ENCODE results near the gene OTOP2. TPM values are rescaled to one million over a fixed set of nuclear protein-coding genes. Genes with fewer than 3 reads are reported as not detected.

Gene OTOP2
- total RNA-seq, 2 donors from 2014 or later = not detected

DNA sequence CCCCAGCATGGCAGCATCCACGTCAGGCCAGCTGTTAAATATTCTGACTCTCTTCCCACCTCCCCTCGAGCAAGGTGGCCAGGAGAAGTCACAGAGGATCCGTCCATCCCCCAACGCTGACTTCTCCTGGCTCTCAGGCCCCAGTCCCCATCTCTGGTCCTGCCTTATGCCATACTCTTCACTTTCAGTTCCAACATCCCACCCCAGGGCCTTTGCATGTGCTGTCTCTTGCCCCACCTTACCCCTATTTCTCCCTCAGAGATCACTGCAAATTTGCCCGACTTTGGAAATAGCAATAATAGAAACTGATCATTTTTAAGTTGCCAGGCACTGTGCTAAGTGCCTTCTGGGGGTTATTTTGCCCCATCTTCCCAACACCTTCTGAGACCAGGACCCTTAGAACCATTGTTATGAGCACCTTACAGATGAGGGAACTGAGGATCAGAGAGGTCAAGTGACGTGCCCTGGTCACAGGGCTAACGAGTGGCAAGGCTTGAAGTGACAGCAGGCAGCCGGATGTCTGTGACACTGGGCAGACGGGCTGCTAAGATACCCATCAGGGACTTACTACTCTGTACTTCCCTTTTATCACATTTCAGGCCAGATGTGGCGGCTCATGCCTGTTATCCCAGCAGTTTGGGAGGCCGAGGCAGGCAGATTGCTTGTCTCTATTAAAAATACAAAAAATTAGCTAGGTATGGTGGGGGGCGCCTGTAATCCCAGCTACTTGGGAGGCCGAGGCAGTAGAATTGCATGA is 30.8 kb downstream of the OTOP2 start:
- no peaks in the 10 kb centered on the region for H3K4me1 Mint-ChIP-seq
- DNase-seq = no peak
- no peaks in the 10 kb centered on the region for H3K9me3 ChIP-seq (ENCODE audit: control insufficient read depth, low read length, poor library complexity, severe bottlenecking)
- peaks cover 4% of the 10 kb centered on the region for H3K27me3 Mint-ChIP-seq
- H3K36me3 Mint-ChIP-seq (ENCODE audit: low read depth) = peaks cover 2% of the 10 kb centered on the region
- H3K27ac Mint-ChIP-seq = no peak overlapping the region
- H3K4me3 Mint-ChIP-seq = no peak overlapping the region
- no peak for ATAC-seq

DNA sequence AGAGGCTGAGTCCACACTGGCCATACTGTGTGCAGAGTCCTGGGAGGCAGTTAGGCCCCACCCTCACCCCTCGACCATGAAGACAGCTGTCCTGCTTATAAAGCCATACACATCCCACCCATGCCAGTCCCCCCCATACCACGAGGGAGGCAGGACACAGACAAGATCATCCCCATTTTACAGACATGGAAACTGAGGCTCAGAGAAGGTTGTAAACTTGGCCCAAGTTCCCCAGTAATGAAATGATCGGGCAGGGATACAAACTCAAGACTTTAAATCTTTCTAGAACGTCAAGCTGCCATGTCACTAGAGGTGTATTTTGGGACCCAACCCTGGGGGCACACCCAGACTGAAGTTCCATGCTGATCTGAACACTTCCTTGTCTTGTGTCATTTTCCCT is 32.0 kb downstream of the OTOP2 start:
- H3K36me3 Mint-ChIP-seq (ENCODE audit: low read depth) = peaks cover 2% of the 10 kb centered on the region
- no peaks in the 10 kb centered on the region for H3K9me3 ChIP-seq (ENCODE audit: control insufficient read depth, low read length, poor library complexity, severe bottlenecking)
- no peak overlapping the region for H3K4me3 Mint-ChIP-seq
- no peak overlapping the region for H3K27ac Mint-ChIP-seq
- DNase-seq = no peak
- peaks cover 3% of the 10 kb centered on the region for H3K4me1 Mint-ChIP-seq
- no peak for ATAC-seq
- H3K27me3 Mint-ChIP-seq = no peaks in the 10 kb centered on the region

DNA sequence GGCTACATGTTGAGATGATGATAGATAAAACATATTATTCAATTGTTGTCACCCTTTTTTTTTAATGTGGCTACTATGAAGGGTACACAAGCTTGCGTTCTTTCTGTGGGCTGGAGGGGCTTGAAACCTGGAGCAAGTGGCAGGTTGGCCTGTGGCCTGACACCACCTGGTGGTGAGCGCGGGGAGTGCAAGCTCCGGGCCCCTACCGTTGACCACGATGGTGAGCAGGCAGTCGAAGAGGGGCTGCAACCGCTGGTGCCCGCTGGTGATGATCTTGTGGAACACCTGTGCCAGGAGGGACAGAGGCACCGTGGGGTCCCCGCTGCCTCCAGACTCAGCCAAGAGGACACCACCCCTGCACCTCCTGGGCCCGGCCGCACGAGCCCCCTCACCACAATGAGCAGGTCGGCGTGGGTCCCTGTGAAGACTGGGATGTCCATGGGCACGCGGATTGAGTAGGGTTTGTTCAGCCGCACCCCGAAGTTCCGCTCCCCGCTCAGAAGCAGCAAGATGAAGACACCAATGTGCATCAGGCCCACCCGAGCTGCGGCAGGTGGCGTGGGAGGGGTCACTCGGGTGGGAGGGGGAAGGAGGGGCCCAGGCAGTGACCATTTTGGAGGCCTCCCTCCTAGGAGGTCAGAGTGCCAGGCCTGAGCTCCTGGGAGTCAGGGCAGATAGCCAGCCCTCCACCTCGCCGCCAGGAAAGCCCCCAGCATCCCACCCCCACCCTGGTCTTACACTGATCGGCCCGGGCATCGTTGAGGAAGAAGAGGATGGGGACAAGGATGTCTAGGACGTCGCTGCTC is 34.1 kb downstream of the OTOP2 start:
- H3K9me3 ChIP-seq (ENCODE audit: control insufficient read depth, low read length, poor library complexity, severe bottlenecking) = no peaks in the 10 kb centered on the region
- ATAC-seq = peak; percentile 69
- no peaks in the 10 kb centered on the region for H3K27me3 Mint-ChIP-seq
- no peak overlapping the region for H3K4me3 Mint-ChIP-seq
- H3K27ac Mint-ChIP-seq = peak overlapping the region; percentile 24
- H3K36me3 Mint-ChIP-seq (ENCODE audit: low read depth) = peaks cover 2% of the 10 kb centered on the region
- H3K4me1 Mint-ChIP-seq = peaks cover 6% of the 10 kb centered on the region
- peak; percentile 60 to 81 (median 65) for DNase-seq

DNA sequence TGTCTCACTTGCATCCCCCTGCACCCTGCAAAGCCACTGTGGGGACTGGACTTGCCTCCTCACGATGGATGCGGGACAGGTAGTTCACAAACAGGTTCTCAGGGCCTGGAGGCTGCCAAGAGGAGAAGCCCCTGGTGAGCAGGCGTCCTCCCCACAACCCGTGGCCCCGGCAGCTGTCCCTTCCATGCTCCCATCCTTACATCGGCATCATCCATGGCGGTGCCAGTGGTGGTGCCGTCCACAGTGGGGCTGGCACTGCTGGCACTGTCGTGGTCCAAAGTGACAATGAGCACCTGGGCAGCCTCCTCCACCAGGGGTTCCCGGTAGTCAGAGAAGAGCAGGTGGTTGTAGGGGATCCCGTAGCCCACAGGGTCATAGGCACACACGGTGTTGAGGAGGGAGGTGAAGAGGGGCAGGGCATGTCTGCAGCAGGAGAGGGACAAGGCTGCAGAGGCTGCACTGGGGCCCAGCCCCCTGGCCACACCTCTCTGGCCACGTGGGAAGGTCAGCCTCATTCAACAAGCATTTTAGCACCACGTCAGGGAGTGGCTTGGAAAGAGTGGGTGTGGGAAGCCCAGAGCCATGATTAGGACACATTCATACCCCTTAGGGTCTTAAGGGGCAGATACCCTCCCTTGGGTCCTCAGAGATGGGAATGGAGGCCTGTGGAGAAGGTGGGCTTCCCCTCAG is 35.9 kb downstream of the OTOP2 start:
- Mint-ChIP-seq H3K4me3 (no peak overlapping the region), H3K36me3 (ENCODE audit: low read depth) (peaks cover 2% of the 10 kb centered on the region), H3K4me1 (peaks cover 6% of the 10 kb centered on the region), H3K27me3 (no peaks in the 10 kb centered on the region), H3K27ac (no peak overlapping the region)
- no peak for DNase-seq
- H3K9me3 ChIP-seq (ENCODE audit: control insufficient read depth, low read length, poor library complexity, severe bottlenecking) = no peaks in the 10 kb centered on the region
- no peak for ATAC-seq

DNA sequence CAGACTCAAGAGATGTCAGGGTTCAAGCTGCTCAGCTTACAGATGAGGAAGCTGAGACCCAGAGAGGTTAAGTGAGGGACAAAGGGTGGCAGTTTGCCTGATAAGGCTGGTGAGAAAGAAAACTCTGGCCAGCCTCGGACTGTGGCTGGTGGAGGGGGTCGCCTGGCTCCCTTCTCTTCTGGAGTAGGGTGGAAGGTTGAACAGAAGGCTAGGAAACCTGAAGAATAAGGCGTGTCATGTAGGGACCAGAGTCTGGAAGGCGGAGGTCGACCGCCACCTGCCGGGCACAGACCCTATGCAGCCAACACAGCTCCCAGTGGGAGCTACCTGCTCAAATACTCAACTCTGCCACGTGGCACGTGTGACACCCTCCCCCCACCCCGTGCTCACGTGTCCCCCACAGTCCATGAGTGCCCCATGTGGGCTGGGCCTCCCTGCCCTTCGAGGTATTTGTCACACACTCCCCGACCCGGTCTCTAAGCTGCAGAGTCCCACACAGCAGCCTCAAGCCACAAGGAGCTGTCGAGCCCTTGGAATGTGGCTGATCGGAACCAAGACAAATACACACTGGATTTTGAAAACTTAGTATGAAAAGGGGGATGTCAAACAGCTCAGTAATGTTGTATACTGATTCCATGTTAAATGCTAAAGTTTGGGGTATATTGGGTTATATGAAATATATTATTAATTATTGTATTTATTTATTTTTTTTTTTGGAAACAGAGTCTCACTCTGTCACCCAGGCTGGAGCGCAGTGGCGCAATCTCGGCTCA is 36.7 kb downstream of the OTOP2 start:
- Mint-ChIP-seq H3K27ac (no peak overlapping the region), H3K4me3 (no peak overlapping the region), H3K4me1 (peaks cover 9% of the 10 kb centered on the region), H3K36me3 (ENCODE audit: low read depth) (peaks cover 2% of the 10 kb centered on the region), H3K27me3 (no peaks in the 10 kb centered on the region)
- DNase-seq (peak in 1 of 3 donors; percentile 20), ATAC-seq (peak; percentile 54)
- H3K9me3 ChIP-seq (ENCODE audit: control insufficient read depth, low read length, poor library complexity, severe bottlenecking) = no peaks in the 10 kb centered on the region

DNA sequence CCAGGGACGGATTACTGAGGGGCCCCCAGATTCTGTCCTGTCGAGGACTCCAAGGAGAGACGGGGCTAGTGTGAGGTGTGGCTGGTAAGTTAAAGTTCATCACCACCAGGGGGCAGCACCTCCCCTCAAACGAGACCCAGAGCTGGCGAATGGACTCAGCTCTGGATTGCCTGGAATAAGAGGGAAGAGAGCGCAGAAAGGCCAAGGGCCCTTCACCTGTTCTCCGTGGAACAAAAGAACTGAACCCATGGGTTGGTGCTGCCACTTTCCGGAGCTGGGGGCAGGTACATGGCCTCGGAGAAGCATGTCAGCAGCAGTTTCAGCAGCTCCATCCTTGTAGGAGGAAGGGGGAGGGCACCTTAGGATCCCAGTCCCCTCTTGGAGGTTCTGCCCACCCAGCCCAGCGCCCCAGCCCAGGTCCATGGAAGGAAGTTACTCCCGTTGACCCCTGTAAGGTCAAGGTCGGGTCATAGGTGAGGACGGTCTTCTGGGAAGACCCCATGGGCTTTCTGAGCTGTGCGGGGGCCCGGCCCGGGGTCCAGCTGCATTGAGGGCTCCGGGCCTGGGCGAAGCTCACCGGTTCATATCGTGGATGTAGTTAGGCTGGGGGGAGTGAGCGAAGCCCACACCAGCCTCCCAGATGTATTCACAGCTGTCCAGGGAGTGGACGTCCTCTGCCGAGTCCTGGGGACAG is 37.7 kb downstream of the OTOP2 start:
- H3K9me3 ChIP-seq (ENCODE audit: control insufficient read depth, low read length, poor library complexity, severe bottlenecking) = no peaks in the 10 kb centered on the region
- peak; percentile 67 to 80 (median 73) for DNase-seq
- H3K4me3 Mint-ChIP-seq = no peak overlapping the region
- H3K36me3 Mint-ChIP-seq (ENCODE audit: low read depth) = peaks cover 2% of the 10 kb centered on the region
- no peak overlapping the region for H3K27ac Mint-ChIP-seq
- peak; percentile 80 for ATAC-seq
- no peaks in the 10 kb centered on the region for H3K27me3 Mint-ChIP-seq
- H3K4me1 Mint-ChIP-seq = peaks cover 9% of the 10 kb centered on the region

DNA sequence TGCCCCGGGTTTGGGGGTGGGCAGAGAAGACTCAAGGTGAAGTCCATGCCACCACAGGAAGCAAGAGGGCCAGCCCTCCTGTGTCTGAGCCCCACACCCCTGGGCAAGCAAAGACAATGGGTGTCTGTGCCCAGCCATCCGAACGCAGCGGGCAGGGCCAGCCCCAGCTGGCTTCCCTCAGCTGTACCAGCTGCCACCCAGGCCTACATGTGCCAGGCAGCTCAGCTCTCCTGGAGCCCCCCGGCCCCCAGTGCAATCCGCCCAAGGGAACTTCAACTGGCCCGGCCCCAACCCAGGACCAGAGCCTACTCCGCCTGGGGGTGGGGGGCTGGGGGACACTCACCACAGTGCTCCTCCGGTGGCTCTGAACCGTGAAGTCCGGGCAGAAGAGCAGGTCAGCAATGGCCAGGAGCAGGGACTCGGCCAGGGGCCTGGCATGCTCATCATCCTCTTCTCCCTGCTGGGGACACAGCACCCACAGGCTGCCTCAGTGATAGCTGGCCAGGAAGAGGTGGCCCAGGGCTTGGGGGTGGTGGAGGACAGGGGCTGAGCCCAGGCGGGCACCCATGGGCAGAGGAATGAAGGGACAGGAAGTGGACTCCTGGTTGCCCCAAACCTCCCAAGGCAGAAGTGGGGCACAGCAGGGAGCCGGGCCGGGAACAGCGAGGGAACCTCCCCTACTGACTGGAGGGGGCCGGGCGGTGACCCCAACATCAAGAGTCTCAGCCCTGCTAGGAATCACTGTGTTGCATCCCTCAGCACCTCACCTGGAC is 38.7 kb downstream of the OTOP2 start:
- Mint-ChIP-seq H3K4me1 (peaks cover 9% of the 10 kb centered on the region), H3K36me3 (ENCODE audit: low read depth) (peaks cover 2% of the 10 kb centered on the region), H3K4me3 (no peak overlapping the region), H3K27ac (no peak overlapping the region), H3K27me3 (no peaks in the 10 kb centered on the region)
- DNase-seq (no peak), ATAC-seq (no peak)
- no peaks in the 10 kb centered on the region for H3K9me3 ChIP-seq (ENCODE audit: control insufficient read depth, low read length, poor library complexity, severe bottlenecking)

DNA sequence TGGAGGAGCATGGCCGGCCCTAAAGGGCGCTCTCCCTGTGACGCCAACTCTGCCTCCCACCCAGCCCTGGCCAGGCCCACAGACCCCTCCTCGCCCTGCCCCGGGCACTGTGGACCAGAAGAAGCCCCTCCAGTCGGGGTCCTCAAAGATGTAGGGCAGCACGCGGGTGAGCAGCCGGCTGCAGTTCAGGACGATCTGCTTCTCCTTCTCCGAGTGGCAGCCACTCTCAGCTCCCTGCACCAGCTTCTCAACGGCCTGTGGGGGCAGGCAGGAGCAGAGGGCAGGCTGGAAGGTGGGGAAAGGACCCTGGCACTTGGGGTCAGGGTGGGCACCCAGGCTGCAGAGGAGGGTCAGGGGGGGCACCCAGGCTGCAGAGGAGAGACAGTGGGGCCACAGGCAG is 39.6 kb downstream of the OTOP2 start:
- Mint-ChIP-seq H3K36me3 (ENCODE audit: low read depth) (peaks cover 2% of the 10 kb centered on the region), H3K4me1 (peaks cover 9% of the 10 kb centered on the region), H3K27ac (no peak overlapping the region), H3K4me3 (no peak overlapping the region), H3K27me3 (no peaks in the 10 kb centered on the region)
- ATAC-seq (no peak), DNase-seq (no peak)
- no peaks in the 10 kb centered on the region for H3K9me3 ChIP-seq (ENCODE audit: control insufficient read depth, low read length, poor library complexity, severe bottlenecking)

DNA sequence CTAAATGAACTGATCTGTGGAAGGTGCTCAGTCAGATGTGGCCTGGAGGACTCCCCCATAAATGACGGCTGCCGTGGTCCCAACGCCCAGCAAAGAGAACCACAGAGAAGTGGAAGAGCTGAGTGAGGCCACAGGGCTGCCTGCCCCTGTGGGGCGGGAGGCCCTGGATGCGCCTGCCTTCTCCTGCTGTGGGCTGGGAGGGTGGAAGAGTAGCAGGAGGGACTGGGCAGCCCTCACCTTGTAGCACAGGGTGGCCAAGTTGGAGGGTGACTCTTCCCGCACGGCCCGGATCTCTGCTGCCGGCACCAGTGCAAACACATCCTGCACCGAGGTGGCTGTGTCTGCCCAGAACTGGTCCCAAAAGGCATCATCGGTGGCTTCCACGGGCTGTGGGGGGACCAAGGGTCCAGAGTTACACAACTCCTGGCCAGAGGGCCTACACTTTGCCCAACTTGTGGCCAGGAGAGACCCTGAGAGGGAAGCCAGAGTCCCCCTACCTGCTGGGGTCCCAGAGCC is 40.2 kb downstream of the OTOP2 start:
- Mint-ChIP-seq H3K27me3 (no peaks in the 10 kb centered on the region), H3K4me1 (peaks cover 9% of the 10 kb centered on the region), H3K27ac (no peak overlapping the region), H3K36me3 (ENCODE audit: low read depth) (peaks cover 2% of the 10 kb centered on the region), H3K4me3 (no peak overlapping the region)
- no peak for DNase-seq
- ATAC-seq = no peak
- H3K9me3 ChIP-seq (ENCODE audit: control insufficient read depth, low read length, poor library complexity, severe bottlenecking) = no peaks in the 10 kb centered on the region

DNA sequence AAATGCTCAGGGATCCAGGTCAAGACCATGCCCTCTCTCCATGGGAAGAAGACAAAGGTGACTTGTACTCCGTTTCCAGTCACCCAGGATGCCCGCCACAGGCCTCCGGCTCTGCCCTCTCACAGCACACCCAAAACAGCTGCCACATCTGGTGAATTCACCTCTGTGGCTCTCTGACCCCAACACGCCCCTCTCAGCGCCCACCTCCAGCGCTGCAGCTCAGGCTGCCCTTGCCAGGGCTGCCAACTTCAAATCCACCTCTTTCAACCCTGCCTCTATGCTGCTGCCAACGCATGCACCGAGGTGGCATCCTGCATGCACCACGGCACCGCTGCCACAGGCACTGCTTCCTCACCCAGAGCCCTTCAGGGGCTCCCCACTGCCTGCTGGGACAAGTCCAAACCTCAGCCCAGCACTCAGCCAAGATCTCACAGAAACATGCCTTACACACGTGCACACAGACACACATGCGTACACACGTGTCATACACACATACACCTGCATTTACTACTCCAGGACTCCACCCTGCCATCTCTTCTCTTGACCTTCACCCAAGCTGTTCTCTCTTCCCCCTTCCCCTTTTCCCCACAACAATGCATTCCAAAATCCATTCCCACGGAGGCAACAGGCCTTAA is 41.0 kb downstream of the OTOP2 start:
- no peaks in the 10 kb centered on the region for H3K27me3 Mint-ChIP-seq
- peaks cover 2% of the 10 kb centered on the region for H3K36me3 Mint-ChIP-seq (ENCODE audit: low read depth)
- H3K9me3 ChIP-seq (ENCODE audit: control insufficient read depth, low read length, poor library complexity, severe bottlenecking) = no peaks in the 10 kb centered on the region
- ATAC-seq (no peak), DNase-seq (no peak)
- H3K4me3 Mint-ChIP-seq = no peak overlapping the region
- H3K27ac Mint-ChIP-seq = peak overlapping the region; percentile 80
- peaks cover 9% of the 10 kb centered on the region for H3K4me1 Mint-ChIP-seq

DNA sequence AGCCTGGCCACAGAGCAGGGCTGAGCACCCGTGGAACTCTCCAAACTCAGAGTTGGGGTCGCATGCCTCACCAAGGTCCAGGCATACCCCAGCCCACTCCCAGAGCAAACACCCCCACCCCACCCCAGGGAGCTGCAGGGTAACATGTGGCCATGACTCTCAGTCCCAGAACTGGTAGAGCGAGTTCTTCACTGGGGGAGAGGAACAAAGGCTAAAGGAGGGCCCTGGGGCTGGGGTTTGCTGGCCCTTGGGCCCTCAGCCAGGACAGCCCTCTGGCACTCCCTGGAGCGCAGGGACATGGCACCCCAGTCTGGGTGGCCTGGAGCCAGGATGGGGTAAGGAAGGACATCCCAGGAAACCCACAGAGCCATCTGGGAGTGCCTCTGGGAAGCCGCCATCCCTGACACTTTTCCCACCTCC is 44.3 kb downstream of the OTOP2 start:
- H3K27ac Mint-ChIP-seq = no peak overlapping the region
- ATAC-seq = no peak

More for the DNA sequence above, 44.3 kb downstream of the OTOP2 start:
- Mint-ChIP-seq H3K4me3 (no peak overlapping the region), H3K27me3 (peaks cover 6% of the 10 kb centered on the region), H3K4me1 (peaks cover 9% of the 10 kb centered on the region), H3K36me3 (ENCODE audit: low read depth) (peaks cover 2% of the 10 kb centered on the region)
- DNase-seq = no peak
- no peaks in the 10 kb centered on the region for H3K9me3 ChIP-seq (ENCODE audit: control insufficient read depth, low read length, poor library complexity, severe bottlenecking)
